Measurements from ENCODE around the gene PTH1R. TPM values are rescaled to one million over a fixed set of nuclear protein-coding genes. Genes with fewer than 3 reads are reported as not detected.
A peak's percentile ranks its signal among the peaks of the same experiment; 100 is the strongest.

Gene PTH1R
- total and polyA plus RNA-seq, 3 experiments from 2014 or later: not detected

GRCh38 chr3:46875560-46875959, 2.0 kb upstream of the PTH1R start:
- Histone ChIP-seq H3K4me1 (ENCODE audit: insufficient read depth, low read length) (no peaks in the 10 kb centered on the region), H3K27me3 (ENCODE audit: insufficient read depth, low read length, poor library complexity, severe bottlenecking) (peaks cover 6% of the 10 kb centered on the region), H3K9me3 (ENCODE audit: low read length) (no peaks in the 10 kb centered on the region), H3K36me3 (ENCODE audit: insufficient read depth, low read length) (no peaks in the 10 kb centered on the region), H3K27ac (ENCODE audit: low read depth, low read length) (no peak overlapping the region), H3K4me3 (ENCODE audit: low read length) (no peak overlapping the region)
- Mint-ChIP-seq H3K36me3 (no peaks in the 10 kb centered on the region), H3K27me3 (peaks cover 18 to 30% of the 10 kb centered on the region in 2 donors), H3K27ac (no peak overlapping the region), H3K4me3 (no peak overlapping the region), H3K9me3 (no peaks in the 10 kb centered on the region), H3K4me1 (peaks cover 0 to 2% (median 1%) of the 10 kb centered on the region in 3 donors)
- DNase-seq: no peak
- CTCF ChIA-PET: interaction anchor here (1.0 kb wide), 1 partner anchor 8 kb away, joined by 3 read pairs; no protein-coding TSS in a partner anchor
- POLR2A ChIA-PET: no interaction called here

GRCh38 chr3:46876313-46877300, 914 bp upstream of the PTH1R start:
- CTCF ChIA-PET: interaction anchor here (1.0 kb wide), 1 partner anchor 9 kb away, joined by 3 read pairs; no protein-coding TSS in a partner anchor
- peak overlapping the region in 1 of 8 donors; percentile 33 for H3K27ac Mint-ChIP-seq
- H3K4me1 ChIP-seq (ENCODE audit: insufficient read depth, low read length): no peaks in the 10 kb centered on the region
- H3K27me3 Mint-ChIP-seq: peaks cover 21 to 30% of the 10 kb centered on the region in 2 donors
- no peak for DNase-seq
- no peak overlapping the region for H3K4me3 Mint-ChIP-seq
- H3K4me1 Mint-ChIP-seq: peaks cover 0 to 8% (median 4%) of the 10 kb centered on the region in 3 donors
- H3K36me3 Mint-ChIP-seq: no peaks in the 10 kb centered on the region
- no peaks in the 10 kb centered on the region for H3K9me3 Mint-ChIP-seq
- H3K4me3 ChIP-seq (ENCODE audit: low read length): no peak overlapping the region
- peaks cover 16% of the 10 kb centered on the region for H3K27me3 ChIP-seq (ENCODE audit: insufficient read depth, low read length, poor library complexity, severe bottlenecking)
- no peaks in the 10 kb centered on the region for H3K36me3 ChIP-seq (ENCODE audit: insufficient read depth, low read length)
- POLR2A ChIA-PET: no interaction called here
- no peaks in the 10 kb centered on the region for H3K9me3 ChIP-seq (ENCODE audit: low read length)
- no peak overlapping the region for H3K27ac ChIP-seq (ENCODE audit: low read depth, low read length)

GRCh38 chr3:46878781-46879436, 1.4 kb downstream of the PTH1R start:
- H3K27ac Mint-ChIP-seq: no peak overlapping the region
- peak overlapping the region in 1 of 7 donors; percentile 54 for H3K4me3 Mint-ChIP-seq
- Histone ChIP-seq H3K4me3 (ENCODE audit: low read length) (no peak overlapping the region), H3K27ac (ENCODE audit: low read depth, low read length) (no peak overlapping the region), H3K9me3 (ENCODE audit: low read length) (no peaks in the 10 kb centered on the region), H3K4me1 (ENCODE audit: insufficient read depth, low read length) (no peaks in the 10 kb centered on the region), H3K36me3 (ENCODE audit: insufficient read depth, low read length) (no peaks in the 10 kb centered on the region), H3K27me3 (ENCODE audit: insufficient read depth, low read length, poor library complexity, severe bottlenecking) (peaks cover 26% of the 10 kb centered on the region)
- H3K27me3 Mint-ChIP-seq: peaks cover 25 to 34% of the 10 kb centered on the region in 2 donors
- DNase-seq: no peak
- H3K9me3 Mint-ChIP-seq: no peaks in the 10 kb centered on the region
- H3K36me3 Mint-ChIP-seq: no peaks in the 10 kb centered on the region
- CTCF ChIA-PET: interaction anchor here (1.3 kb wide), 1 partner anchor 12 kb away, joined by 3 read pairs; no protein-coding TSS in a partner anchor
- peaks cover 0 to 20% (median 4%) of the 10 kb centered on the region in 3 donors for H3K4me1 Mint-ChIP-seq
- POLR2A ChIA-PET: no interaction called here

- no peaks in the 10 kb centered on the region for H3K4me1 ChIP-seq (ENCODE audit: insufficient read depth, low read length)
- peaks cover 33 to 47% of the 10 kb centered on the region in 2 donors for H3K27me3 Mint-ChIP-seq
- no peak overlapping the region for H3K27ac ChIP-seq (ENCODE audit: low read depth, low read length)
- H3K4me3 Mint-ChIP-seq: peak overlapping the region; percentile 29 to 65 (median 54)
- ChIA-PET POLR2A (no interaction called here), CTCF (interaction anchor here (0.7 to 1.7 kb wide), 3 partner anchors 10 to 29 kb away, joined by 3 to 4 read pairs (median 3); no protein-coding TSS in a partner anchor)
- no peaks in the 10 kb centered on the region for H3K36me3 Mint-ChIP-seq
- peaks cover 35% of the 10 kb centered on the region for H3K27me3 ChIP-seq (ENCODE audit: insufficient read depth, low read length, poor library complexity, severe bottlenecking)
- no peaks in the 10 kb centered on the region for H3K9me3 Mint-ChIP-seq
- no peaks in the 10 kb centered on the region for H3K36me3 ChIP-seq (ENCODE audit: insufficient read depth, low read length)
- H3K4me3 ChIP-seq (ENCODE audit: low read length): no peak overlapping the region
- no peak for DNase-seq
- H3K9me3 ChIP-seq (ENCODE audit: low read length): no peaks in the 10 kb centered on the region
- H3K27ac Mint-ChIP-seq: peak overlapping the region in 2 of 8 donors; percentile 32 to 58
- peaks cover 0 to 20% (median 4%) of the 10 kb centered on the region in 3 donors for H3K4me1 Mint-ChIP-seq
These were observed 3.5 kb downstream of the PTH1R start for GRCh38 chr3:46880884-46881595.

- DNase-seq: no peak
- ChIA-PET POLR2A (no interaction called here), CTCF (interaction anchor here (1.4 to 2.1 kb wide), 4 partner anchors 9 to 28 kb away, joined by 3 to 10 read pairs (median 4); no protein-coding TSS in a partner anchor)
- Mint-ChIP-seq H3K27me3 (peaks cover 33 to 47% of the 10 kb centered on the region in 2 donors), H3K27ac (no peak overlapping the region), H3K4me1 (peaks cover 0 to 20% (median 4%) of the 10 kb centered on the region in 3 donors), H3K4me3 (peak overlapping the region in 6 of 7 donors; percentile 23 to 66 (median 58)), H3K36me3 (no peaks in the 10 kb centered on the region), H3K9me3 (no peaks in the 10 kb centered on the region)
- H3K4me3 ChIP-seq (ENCODE audit: low read length): no peak overlapping the region
- H3K9me3 ChIP-seq (ENCODE audit: low read length): no peaks in the 10 kb centered on the region
- H3K27ac ChIP-seq (ENCODE audit: low read depth, low read length): no peak overlapping the region
- H3K27me3 ChIP-seq (ENCODE audit: insufficient read depth, low read length, poor library complexity, severe bottlenecking): peaks cover 35% of the 10 kb centered on the region
- H3K36me3 ChIP-seq (ENCODE audit: insufficient read depth, low read length): no peaks in the 10 kb centered on the region
- no peaks in the 10 kb centered on the region for H3K4me1 ChIP-seq (ENCODE audit: insufficient read depth, low read length)
These were observed 4.3 kb downstream of the PTH1R start for GRCh38 chr3:46881596-46882376.

- H3K27me3 Mint-ChIP-seq: peaks cover 35 to 47% of the 10 kb centered on the region in 2 donors
- CTCF ChIA-PET: interaction anchor here (1.4 to 2.1 kb wide), 3 partner anchors 8 to 27 kb away, joined by 4 to 10 read pairs (median 4); no protein-coding TSS in a partner anchor
- peak overlapping the region; percentile 48 to 82 (median 75) for H3K4me3 Mint-ChIP-seq
- Histone ChIP-seq H3K4me3 (ENCODE audit: low read length) (peak overlapping the region; percentile 34), H3K9me3 (ENCODE audit: low read length) (no peaks in the 10 kb centered on the region), H3K36me3 (ENCODE audit: insufficient read depth, low read length) (no peaks in the 10 kb centered on the region), H3K27me3 (ENCODE audit: insufficient read depth, low read length, poor library complexity, severe bottlenecking) (peaks cover 35% of the 10 kb centered on the region), H3K27ac (ENCODE audit: low read depth, low read length) (no peak overlapping the region), H3K4me1 (ENCODE audit: insufficient read depth, low read length) (no peaks in the 10 kb centered on the region)
- H3K36me3 Mint-ChIP-seq: no peaks in the 10 kb centered on the region
- peak overlapping the region in 1 of 8 donors; percentile 33 for H3K27ac Mint-ChIP-seq
- DNase-seq: no peak
- no peaks in the 10 kb centered on the region for H3K9me3 Mint-ChIP-seq
- POLR2A ChIA-PET: no interaction called here
- H3K4me1 Mint-ChIP-seq: peaks cover 0 to 20% (median 4%) of the 10 kb centered on the region in 3 donors
These were observed 5.0 kb downstream of the PTH1R start for GRCh38 chr3:46882377-46883053.
